Pancreas (tissue), 10 donors: Measurements from ENCODE around the gene CORO7. TPM values are rescaled to one million over a fixed set of nuclear protein-coding genes. Genes with fewer than 3 reads are reported as not detected.

Experiments
- ATAC-seq, 4 donors: fragments of 200-7000 bp; cut with Tn5 transposase; one replicate each; pipeline versions ENCODE4 v1.8.0 to v1.9.1; 2020; ENCODE audit warnings: mild to moderate bottlenecking in 4 of 4, moderate library complexity in 4 of 4
- DNase-seq, 6 donors: peaks; one replicate each; pipeline ENCODE4 v3.0.0-alpha.2; 2020
- FAIRE-seq: peaks from 2 replicates; lab custom pipeline; 2012; peaks lifted over from hg19 to GRCh38; lab: Jason Lieb, UNC
- H3K27ac ChIP-seq, 4 donors: fragments of 200-600 bp; sonication (generic); 1 replicate in 3 of 4; 2 replicates in 1 of 4; pipeline versions ENCODE4 v1.5.0 to v1.8.0; 2020
- H3K27me3 ChIP-seq, 4 donors: fragments of 200-600 bp; one replicate each; pipeline ENCODE4 v1.8.0; 2021
- H3K36me3 ChIP-seq, 3 donors: fragments of 200-600 bp; sonication (generic) in 1 of 3; one replicate each; pipeline versions ENCODE4 v1.5.0 to v1.8.0; 2020 to 2021
- H3K4me1 ChIP-seq, 3 donors: fragments of 200-600 bp; one replicate each; pipeline ENCODE4 v1.8.0; 2021
- H3K4me3 ChIP-seq, 4 donors: fragments of 200-600 bp; sonication (generic) in 2 of 4; one replicate each; pipeline versions ENCODE4 v1.5.0 to v1.8.0; 2020 to 2021
- H3K9me3 ChIP-seq, 4 donors: fragments of 200-600 bp; one replicate each; pipeline ENCODE4 v1.8.0; 2021
- WGBS, 2 donors: extraction: QIAGEN DNeasy Blood & Tissue Kit; methylation state at CpG; one replicate each; pipeline ENCODE4 v1.1.7; 2013; 5-methylcytosine and 5-hydroxymethylcytosine counted together
- intact Hi-C, 3 donors: fragments of 100-400 bp; cut with DNase I; formaldehyde crosslinking; loops; one replicate each; pipeline versions ENCODE4 v1.11.1 to v1.14.2; 2022
- polyA plus RNA-seq, 2 donors: library from polyadenylated mRNA; stranded (reverse); fragments of 200-250 nt; gene quantifications; one replicate each; pipeline ENCODE4 v1.2.3, GENCODE V29; 2013
- total RNA-seq, 6 donors: library from RNA; stranded (reverse); fragmentation: NEBNext Ultra II Directional in 4 of 6; extraction: Animal tissue kit (Norgen Biotek cat#: 25700) in 4 of 6; gene quantifications; one replicate each; pipeline versions ENCODE4 v1.2.1 to v1.2.4, GENCODE V29; 2021 to 2023
- TF ChIP-seq, protein P1 (sequence below), 4 donors: fragments of 200-600 bp; sonication (generic) in 3 of 4; IDR thresholded peaks; one replicate each; pipeline versions ENCODE4 v1.5.0 to v1.8.0; 2021; ENCODE audit warnings: antibody characterized with exemption in 4 of 4
- donor health status: healthy with polysubstance abuse.
- donor health status: DM: no; HTN: no; CAD: no; lungs with moderate emphysema.
- donor health status: DM: no; HTN: no; CAD: no.
- donor health status: control.
- donor health status: control.
- donor health status: Bipolar disorder and iron deficiency.
- donor health status: DM: yes; HTN: yes; CAD: no.
- donor health status: DM: no; HTN: no; CAD: no.
- donor health status: DM: no; HTN: no; CAD: no.
- donor health status: DM: yes; HTN: yes; CAD: no.

Gene CORO7
- total and polyA plus RNA-seq, 8 donors: 8.4 to 29.6 (median 18.7) TPM

DNA sequence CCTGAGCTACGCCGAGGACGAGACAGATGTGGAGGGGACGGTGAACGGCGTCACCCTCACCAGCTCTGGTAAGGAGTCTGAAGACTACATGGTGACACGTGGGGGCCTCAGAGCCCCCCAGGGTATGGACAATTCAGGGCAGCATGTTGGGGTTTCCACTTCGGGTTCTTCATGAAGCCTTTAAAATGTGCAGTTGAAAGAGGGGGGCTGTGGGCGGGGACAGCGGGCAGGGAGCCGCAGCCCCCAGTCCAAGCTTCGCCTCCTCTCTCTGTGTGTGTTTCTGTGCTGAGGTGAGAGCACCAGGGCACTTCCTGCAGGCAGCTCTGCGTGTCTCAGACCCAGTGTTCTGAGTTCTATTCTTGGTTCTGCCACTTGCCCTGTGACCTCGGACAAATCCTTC, 34.0 kb upstream of the CORO7 start:
- Histone ChIP-seq H3K36me3 (peaks cover under 1 to 62% (median 24%) of the 10 kb centered on the region in 3 donors), H3K9me3 (no peaks in the 10 kb centered on the region), H3K4me3 (no peak overlapping the region), H3K4me1 (no peaks in the 10 kb centered on the region), H3K27ac (no peak overlapping the region), H3K27me3 (no peaks in the 10 kb centered on the region)
- TF ChIP-seq, protein P1, sequence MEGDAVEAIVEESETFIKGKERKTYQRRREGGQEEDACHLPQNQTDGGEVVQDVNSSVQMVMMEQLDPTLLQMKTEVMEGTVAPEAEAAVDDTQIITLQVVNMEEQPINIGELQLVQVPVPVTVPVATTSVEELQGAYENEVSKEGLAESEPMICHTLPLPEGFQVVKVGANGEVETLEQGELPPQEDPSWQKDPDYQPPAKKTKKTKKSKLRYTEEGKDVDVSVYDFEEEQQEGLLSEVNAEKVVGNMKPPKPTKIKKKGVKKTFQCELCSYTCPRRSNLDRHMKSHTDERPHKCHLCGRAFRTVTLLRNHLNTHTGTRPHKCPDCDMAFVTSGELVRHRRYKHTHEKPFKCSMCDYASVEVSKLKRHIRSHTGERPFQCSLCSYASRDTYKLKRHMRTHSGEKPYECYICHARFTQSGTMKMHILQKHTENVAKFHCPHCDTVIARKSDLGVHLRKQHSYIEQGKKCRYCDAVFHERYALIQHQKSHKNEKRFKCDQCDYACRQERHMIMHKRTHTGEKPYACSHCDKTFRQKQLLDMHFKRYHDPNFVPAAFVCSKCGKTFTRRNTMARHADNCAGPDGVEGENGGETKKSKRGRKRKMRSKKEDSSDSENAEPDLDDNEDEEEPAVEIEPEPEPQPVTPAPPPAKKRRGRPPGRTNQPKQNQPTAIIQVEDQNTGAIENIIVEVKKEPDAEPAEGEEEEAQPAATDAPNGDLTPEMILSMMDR (IDR thresholded peaks at IDR 0.05): no peak
- FAIRE-seq (no peak), ATAC-seq (no peak), DNase-seq (no peak)
- intact Hi-C loops: no loop called here
- 93 to 97% methylated on average over 14 of the region's 14 CpGs for WGBS, 2 donors

DNA sequence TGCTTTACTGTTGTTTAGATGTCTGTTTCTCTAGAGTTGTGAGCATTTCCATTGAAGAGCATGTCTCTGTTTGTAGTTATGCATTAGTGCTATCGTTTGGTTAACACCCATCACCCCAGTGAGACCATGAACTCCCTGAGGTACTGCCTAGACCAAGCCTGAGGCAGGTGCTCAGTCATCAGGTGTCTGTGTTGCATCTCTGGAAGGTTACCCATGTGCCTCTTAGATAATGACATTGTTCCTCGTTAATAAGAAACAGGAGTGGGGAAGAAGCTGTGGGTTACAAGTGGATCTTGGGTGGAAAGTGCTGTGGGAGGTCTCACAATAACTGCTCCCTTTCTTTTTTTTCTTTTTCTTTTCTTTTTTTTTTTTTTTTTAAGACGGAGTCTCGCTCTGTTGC, 27.6 kb upstream of the CORO7 start:
- Histone ChIP-seq H3K36me3 (peaks cover 0 to 82% (median 46%) of the 10 kb centered on the region in 3 donors), H3K27ac (no peak overlapping the region), H3K27me3 (no peaks in the 10 kb centered on the region), H3K4me3 (no peak overlapping the region), H3K4me1 (no peaks in the 10 kb centered on the region), H3K9me3 (no peaks in the 10 kb centered on the region)
- TF ChIP-seq, protein P1 (IDR thresholded peaks at IDR 0.05): no peak
- 90 to 92% methylated on average over 4 of the region's 4 CpGs for WGBS, 2 donors
- intact Hi-C loops: no loop called here
- FAIRE-seq (no peak), DNase-seq (no peak), ATAC-seq (no peak)

DNA sequence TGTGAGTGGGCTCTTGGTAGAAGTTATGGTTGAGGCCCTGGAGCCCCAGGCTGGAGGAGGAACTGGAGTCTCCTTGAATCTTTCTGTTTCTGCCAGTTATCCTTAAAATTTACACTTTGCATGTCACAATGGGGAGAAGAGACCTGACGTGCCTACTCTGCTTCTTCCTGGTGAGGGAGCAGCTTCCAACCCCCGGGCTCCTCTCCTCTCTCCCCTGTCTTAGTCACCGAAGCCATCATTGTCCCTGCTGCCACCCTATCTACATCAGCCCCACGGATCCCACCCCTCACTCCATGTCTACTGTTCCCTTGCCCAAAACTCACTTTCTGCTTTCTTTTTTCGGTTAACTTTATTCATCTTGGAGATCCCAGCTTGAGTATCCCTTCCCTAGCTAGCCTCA, 26.9 kb upstream of the CORO7 start:
- no peaks in the 10 kb centered on the region for H3K9me3 ChIP-seq
- ATAC-seq: no peak
- no peaks in the 10 kb centered on the region for H3K4me1 ChIP-seq
- no peak overlapping the region for H3K27ac ChIP-seq
- no peak for DNase-seq
- intact Hi-C loops: no loop called here
- H3K36me3 ChIP-seq: peaks cover 0 to 77% (median 43%) of the 10 kb centered on the region in 3 donors
- no peak overlapping the region for H3K4me3 ChIP-seq
- TF ChIP-seq, protein P1 (IDR thresholded peaks at IDR 0.05): no peak
- H3K27me3 ChIP-seq: no peaks in the 10 kb centered on the region
- WGBS, 2 donors: 78 to 83% methylated on average over 5 of the region's 5 CpGs
- no peak for FAIRE-seq

DNA sequence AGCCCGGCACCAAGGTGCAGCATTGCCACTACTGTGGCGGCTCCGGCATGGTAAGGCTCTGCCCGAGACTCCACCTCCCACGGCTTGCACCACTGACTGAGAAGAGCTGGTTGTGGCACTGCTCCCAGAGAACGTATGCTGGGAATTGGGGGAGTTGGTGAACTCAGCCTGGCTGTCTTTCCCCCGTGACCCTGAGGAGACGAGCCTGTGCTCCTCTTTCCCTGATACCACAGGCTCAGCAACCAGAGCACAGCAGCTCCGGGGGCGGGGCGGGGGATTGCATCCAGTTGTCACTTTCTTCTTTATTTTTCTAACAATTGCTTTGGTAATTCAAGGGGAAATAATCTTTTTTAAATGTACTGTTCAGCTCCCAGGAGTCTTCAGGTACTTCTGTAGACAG, 26.0 kb upstream of the CORO7 start:
- no peaks in the 10 kb centered on the region for H3K4me1 ChIP-seq
- H3K27me3 ChIP-seq: no peaks in the 10 kb centered on the region
- 92% methylated on average over 11 of the region's 11 CpGs for WGBS, 2 donors
- H3K27ac ChIP-seq: no peak overlapping the region
- no peaks in the 10 kb centered on the region for H3K9me3 ChIP-seq
- FAIRE-seq (no peak), DNase-seq (no peak), ATAC-seq (no peak)
- TF ChIP-seq, protein P1 (IDR thresholded peaks at IDR 0.05): no peak
- H3K36me3 ChIP-seq: peaks cover 0 to 82% (median 45%) of the 10 kb centered on the region in 3 donors
- intact Hi-C loops: no loop called here
- H3K4me3 ChIP-seq: no peak overlapping the region

DNA sequence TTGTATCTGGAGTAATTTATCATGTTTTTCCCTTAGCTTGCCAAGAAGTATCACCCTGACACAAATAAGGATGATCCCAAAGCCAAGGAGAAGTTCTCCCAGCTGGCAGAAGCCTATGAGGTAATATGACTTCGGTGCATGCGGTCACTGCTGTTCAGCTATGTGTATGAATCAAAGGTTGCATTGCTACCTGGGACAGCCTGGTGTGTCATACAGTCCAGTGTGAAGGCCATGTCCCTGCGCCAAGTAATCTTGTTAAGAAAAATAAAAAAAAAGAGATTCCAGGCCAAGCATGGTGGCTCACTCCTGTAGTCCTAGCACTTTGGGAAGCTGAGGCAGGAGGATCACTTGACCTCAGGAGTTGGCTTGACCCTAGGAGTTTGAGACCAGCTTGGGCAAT, 21.0 kb upstream of the CORO7 start:
- peaks cover 0 to 46% (median 17%) of the 10 kb centered on the region in 3 donors for H3K36me3 ChIP-seq
- ATAC-seq (no peak), FAIRE-seq (no peak), DNase-seq (no peak)
- TF ChIP-seq, protein P1 (IDR thresholded peaks at IDR 0.05): no peak
- no peaks in the 10 kb centered on the region for H3K27me3 ChIP-seq
- no peak overlapping the region for H3K27ac ChIP-seq
- no peak overlapping the region for H3K4me3 ChIP-seq
- intact Hi-C loops: no loop called here
- WGBS, 2 donors: 89 to 95% methylated on average over 3 of the region's 3 CpGs
- H3K4me1 ChIP-seq: no peaks in the 10 kb centered on the region
- no peaks in the 10 kb centered on the region for H3K9me3 ChIP-seq
